Muscle layer of colon (tissue), 2 donors: ENCODE measurements around the gene GLI2.

Experiments
- H3K27ac ChIP-seq: one replicate; pipeline ENCODE4 v1.7.0; 2013; ENCODE audit warnings: low read depth, mild to moderate bottlenecking, low read length, moderate library complexity
- H3K27me3 ChIP-seq, 2 donors: one replicate each; pipeline ENCODE4 v1.7.0; 2013; ENCODE audit warnings: low read length in 2 of 2, mild to moderate bottlenecking in 2 of 2; ENCODE audit not compliant: insufficient read depth in 2 of 2, control insufficient read depth in 1 of 2
- H3K36me3 ChIP-seq: one replicate; pipeline ENCODE4 v1.7.0; 2013; ENCODE audit warnings: mild to moderate bottlenecking, low read length; ENCODE audit not compliant: insufficient read depth
- H3K4me1 ChIP-seq: one replicate; pipeline ENCODE4 v1.7.0; 2013; ENCODE audit warnings: mild to moderate bottlenecking, low read length; ENCODE audit not compliant: insufficient read depth
- H3K4me3 ChIP-seq, 2 donors: one replicate each; pipeline ENCODE4 v1.7.0; 2013; ENCODE audit warnings: low read length in 2 of 2, low read depth in 1 of 2, mild to moderate bottlenecking in 1 of 2, moderate library complexity in 1 of 2
- H3K9ac ChIP-seq: one replicate; pipeline ENCODE4 v1.7.0; 2013; ENCODE audit warnings: low read length
- H3K9me3 ChIP-seq: one replicate; pipeline ENCODE4 v1.7.0; 2013; ENCODE audit warnings: mild to moderate bottlenecking, low read length
- donor health status: abdominal sarcoma.
- donor health status: Adenocarcinoma of cecum.

Gene GLI2

DNA sequence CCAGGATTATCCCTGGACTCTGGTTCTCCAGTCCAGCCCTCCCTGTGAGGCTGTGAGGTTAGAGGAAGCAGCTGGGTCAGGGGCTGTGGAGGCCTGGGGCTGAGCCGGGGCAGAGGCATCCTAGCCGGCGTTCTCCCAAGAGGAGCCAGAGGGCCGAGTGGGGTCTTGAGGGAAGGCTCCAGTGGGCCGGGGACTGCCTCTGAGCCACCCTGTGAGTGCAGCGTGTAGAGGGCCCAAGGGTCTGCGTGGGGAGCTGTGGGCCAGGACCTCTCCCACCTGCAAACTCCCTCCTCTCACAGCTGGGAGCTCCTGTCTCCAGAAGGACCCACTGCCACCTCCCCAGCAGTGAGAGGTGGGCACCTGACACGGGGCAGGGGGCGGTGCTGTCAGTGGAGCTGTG, 41.0 kb downstream of the GLI2 start:
- Histone ChIP-seq H3K9ac (no peak overlapping the region), H3K4me1 (peaks cover 15% of the 10 kb centered on the region), H3K9me3 (no peaks in the 10 kb centered on the region), H3K27ac (no peak overlapping the region), H3K36me3 (no peaks in the 10 kb centered on the region), H3K27me3 (no peaks in the 10 kb centered on the region), H3K4me3 (no peak overlapping the region)

DNA sequence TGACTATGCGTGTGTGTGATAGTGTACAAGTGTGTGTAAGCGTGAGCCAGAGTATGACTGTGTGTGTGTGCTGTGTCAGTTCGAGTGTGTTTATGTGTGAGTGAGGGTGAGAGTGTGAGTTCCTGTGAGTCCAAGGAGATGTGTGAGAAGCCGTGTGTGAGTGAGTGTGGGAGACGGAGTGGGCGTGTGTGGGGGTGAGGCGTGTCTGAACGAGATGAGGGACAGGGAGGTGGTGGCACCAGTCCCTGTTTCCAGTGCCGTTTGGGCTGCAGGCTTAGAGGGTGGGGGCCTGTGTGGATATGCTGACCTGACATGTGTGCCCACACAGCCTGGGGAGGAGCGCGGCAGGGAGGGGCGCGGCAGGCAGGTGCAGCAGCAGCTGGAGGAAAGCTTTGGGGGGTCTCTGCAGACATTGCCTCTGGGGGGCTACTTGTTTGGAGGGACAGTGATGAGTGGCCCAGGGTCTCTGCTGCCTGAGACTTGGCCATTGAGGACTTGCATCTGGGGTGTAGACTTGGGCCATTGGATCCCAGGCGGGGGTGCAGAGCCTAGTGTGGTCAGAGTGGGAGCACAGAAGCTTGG, 41.6 kb downstream of the GLI2 start:
- no peak overlapping the region for H3K9ac ChIP-seq
- H3K4me3 ChIP-seq: no peak overlapping the region
- H3K27me3 ChIP-seq: no peaks in the 10 kb centered on the region
- no peaks in the 10 kb centered on the region for H3K36me3 ChIP-seq
- H3K9me3 ChIP-seq: no peaks in the 10 kb centered on the region
- no peak overlapping the region for H3K27ac ChIP-seq
- H3K4me1 ChIP-seq: peaks cover 9% of the 10 kb centered on the region

- H3K4me3 ChIP-seq: no peak overlapping the region
- H3K9me3 ChIP-seq: no peaks in the 10 kb centered on the region
- H3K27me3 ChIP-seq: no peaks in the 10 kb centered on the region
- no peak overlapping the region for H3K27ac ChIP-seq
- peaks cover 8% of the 10 kb centered on the region for H3K4me1 ChIP-seq
- H3K36me3 ChIP-seq: no peaks in the 10 kb centered on the region
- H3K9ac ChIP-seq: no peak overlapping the region
These were observed 42.1 kb downstream of the GLI2 start for GRCh38 chr2:120777787-120778186.

- Histone ChIP-seq H3K27me3 (no peaks in the 10 kb centered on the region), H3K4me1 (peaks cover 13% of the 10 kb centered on the region), H3K9ac (no peak overlapping the region), H3K36me3 (no peaks in the 10 kb centered on the region), H3K4me3 (no peak overlapping the region), H3K9me3 (no peaks in the 10 kb centered on the region), H3K27ac (no peak overlapping the region)
These were observed 42.6 kb downstream of the GLI2 start for GRCh38 chr2:120778244-120778643.

DNA sequence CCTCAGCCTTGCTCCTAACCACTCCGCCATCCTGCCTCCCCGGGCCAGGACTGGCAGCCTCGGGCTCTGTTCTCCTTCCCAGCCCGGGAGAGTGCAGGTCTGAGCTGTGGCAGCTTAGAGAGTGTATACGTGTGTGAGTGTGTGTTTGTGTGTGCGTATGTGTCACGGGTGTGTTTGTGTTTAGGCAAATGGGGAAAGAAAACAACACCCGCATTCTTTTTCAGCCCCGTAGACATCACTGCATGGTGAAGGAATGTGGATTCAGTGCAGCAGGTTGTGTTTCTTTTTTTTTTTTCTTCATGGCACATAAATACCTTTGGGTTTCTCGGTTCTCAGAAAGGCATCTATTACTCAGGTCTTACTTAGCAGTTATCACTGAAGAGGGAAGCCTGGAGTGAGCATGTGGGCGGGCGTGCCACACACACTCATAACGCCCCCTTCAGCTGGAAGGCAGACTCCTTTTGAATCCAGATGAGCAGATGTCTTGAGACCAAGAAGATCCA, 44.2 kb downstream of the GLI2 start:
- no peaks in the 10 kb centered on the region for H3K9me3 ChIP-seq
- H3K9ac ChIP-seq: no peak overlapping the region
- no peak overlapping the region for H3K27ac ChIP-seq
- no peaks in the 10 kb centered on the region for H3K27me3 ChIP-seq
- H3K4me3 ChIP-seq: no peak overlapping the region
- H3K36me3 ChIP-seq: no peaks in the 10 kb centered on the region
- H3K4me1 ChIP-seq: peaks cover 16% of the 10 kb centered on the region

DNA sequence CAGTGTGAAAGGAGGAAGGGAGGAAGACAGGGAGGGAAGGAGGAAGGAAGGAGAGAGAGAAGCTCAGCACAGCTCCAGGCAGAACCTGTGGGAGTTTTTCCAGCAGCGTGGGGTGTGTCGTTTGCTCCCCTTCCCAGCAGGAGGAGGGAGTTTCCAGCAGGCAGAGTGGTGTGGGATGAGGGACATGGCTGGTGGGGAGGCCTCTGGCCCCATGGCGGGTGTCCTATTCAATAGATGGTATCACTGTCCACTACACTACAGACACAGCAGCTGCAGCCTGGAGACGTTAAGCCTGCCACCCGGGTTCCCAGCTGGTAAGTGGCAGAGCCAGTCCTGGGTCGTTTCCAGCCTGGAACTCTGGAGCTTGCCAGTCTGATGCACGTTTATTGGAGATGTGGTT, 44.7 kb downstream of the GLI2 start:
- H3K4me1 ChIP-seq: peaks cover 16% of the 10 kb centered on the region
- no peaks in the 10 kb centered on the region for H3K27me3 ChIP-seq
- no peak overlapping the region for H3K27ac ChIP-seq
- no peak overlapping the region for H3K4me3 ChIP-seq
- no peak overlapping the region for H3K9ac ChIP-seq
- no peaks in the 10 kb centered on the region for H3K9me3 ChIP-seq
- H3K36me3 ChIP-seq: no peaks in the 10 kb centered on the region

- Histone ChIP-seq H3K9me3 (no peaks in the 10 kb centered on the region), H3K9ac (no peak overlapping the region), H3K27ac (no peak overlapping the region), H3K27me3 (no peaks in the 10 kb centered on the region), H3K4me1 (peaks cover 23% of the 10 kb centered on the region), H3K4me3 (no peak overlapping the region), H3K36me3 (no peaks in the 10 kb centered on the region)
These were observed 47.7 kb downstream of the GLI2 start for GRCh38 chr2:120783371-120783791.

DNA sequence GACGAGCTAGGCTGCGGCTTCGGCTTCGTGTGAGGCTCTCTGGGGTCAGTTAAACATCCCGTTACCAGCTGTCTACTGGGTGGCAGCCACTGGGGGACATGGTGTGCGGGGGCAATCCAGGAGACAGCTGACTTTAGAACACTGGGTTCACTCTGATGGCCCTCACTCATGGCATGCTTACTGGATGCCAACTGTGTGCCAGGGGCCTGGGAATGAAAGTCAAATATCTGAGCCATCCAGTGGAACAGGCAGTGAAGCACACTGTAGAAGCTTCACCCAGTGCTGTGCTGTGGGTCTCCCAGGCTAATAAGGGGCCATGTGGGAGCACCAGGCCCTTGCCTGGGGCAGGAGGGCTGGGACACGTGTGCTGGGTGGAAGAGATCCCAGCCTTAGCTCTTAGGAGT, 48.3 kb downstream of the GLI2 start:
- Histone ChIP-seq H3K27me3 (no peaks in the 10 kb centered on the region), H3K36me3 (no peaks in the 10 kb centered on the region), H3K4me3 (no peak overlapping the region), H3K9ac (no peak overlapping the region), H3K27ac (no peak overlapping the region), H3K4me1 (peaks cover 25% of the 10 kb centered on the region), H3K9me3 (no peaks in the 10 kb centered on the region)
